Fibroblast of villous mesenchyme (primary cell): ENCODE results near the gene CAMK2N1. TPM values are rescaled to one million over a fixed set of nuclear protein-coding genes. Genes with fewer than 3 reads are reported as not detected.
A peak's percentile ranks its signal among the peaks of the same experiment; 100 is the strongest.

ENCODE experiments used
- DNase-seq: peaks from one replicate; pipeline ENCODE4 v3.0.0-alpha.2; 2010; ENCODE audit warnings: low read depth
- H3K4me3 ChIP-seq: 2 replicates; pipeline ENCODE4 v1.5.1; 2011; ENCODE audit warnings: low read depth, mild to moderate bottlenecking, low read length
- total RNA-seq: library from RNA; depleted of rRNA; stranded (reverse); fragments of >200 nt; gene quantifications from 2 replicates; pipeline ENCODE4 v1.2.3, GENCODE V29; 2012
- TF ChIP-seq, protein P1 (sequence below): IDR thresholded peaks from 2 replicates; pipeline ENCODE4 v1.5.1; 2012; ENCODE audit warnings: low read depth, mild to moderate bottlenecking, low read length; ENCODE audit not compliant: insufficient read depth

The CAMK2N1 gene
- total RNA-seq, 1 donor, result 9.5 TPM

DNA sequence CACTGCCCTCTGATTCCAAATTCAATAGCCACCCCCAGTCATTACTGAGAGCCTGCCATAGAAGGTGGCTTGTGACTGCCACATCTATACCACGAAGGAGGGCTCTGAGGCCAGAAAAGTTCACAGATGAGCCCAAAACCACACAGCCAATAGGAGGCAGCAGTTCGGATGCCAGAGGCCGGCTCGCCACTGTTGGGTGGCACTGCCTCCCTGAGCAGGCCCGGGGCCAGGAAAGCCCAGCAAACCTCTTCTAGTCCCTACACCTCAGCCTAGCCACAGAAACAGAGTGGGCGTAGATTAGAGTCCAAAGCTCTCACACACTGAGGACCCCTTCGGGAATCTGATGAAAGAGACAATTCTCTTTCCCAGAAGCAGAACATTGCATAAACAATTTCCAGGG, 5.9 kb upstream of the CAMK2N1 start:
- no peak overlapping the region for H3K4me3 ChIP-seq

DNA sequence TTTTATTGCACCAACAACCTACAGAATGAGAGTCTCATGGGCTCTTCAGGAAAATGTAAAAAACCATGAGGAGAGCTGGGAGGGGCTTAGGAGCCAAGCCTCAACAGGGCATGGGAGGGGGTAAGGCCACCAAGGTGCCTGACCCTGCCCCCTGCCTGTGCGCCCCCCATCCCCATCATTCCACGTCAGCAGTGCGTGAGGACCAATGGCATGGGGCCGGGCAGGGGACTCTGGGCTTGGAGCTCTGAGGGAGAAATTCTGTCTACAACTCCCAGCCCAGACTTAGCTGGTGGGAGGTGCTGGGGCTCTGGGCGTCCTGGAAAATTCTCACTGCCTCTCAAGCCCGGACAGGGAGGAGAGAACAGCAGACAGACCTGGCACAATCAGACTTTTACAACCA, 5.2 kb upstream of the CAMK2N1 start:
- DNase-seq, result no peak
- TF ChIP-seq, protein P1, sequence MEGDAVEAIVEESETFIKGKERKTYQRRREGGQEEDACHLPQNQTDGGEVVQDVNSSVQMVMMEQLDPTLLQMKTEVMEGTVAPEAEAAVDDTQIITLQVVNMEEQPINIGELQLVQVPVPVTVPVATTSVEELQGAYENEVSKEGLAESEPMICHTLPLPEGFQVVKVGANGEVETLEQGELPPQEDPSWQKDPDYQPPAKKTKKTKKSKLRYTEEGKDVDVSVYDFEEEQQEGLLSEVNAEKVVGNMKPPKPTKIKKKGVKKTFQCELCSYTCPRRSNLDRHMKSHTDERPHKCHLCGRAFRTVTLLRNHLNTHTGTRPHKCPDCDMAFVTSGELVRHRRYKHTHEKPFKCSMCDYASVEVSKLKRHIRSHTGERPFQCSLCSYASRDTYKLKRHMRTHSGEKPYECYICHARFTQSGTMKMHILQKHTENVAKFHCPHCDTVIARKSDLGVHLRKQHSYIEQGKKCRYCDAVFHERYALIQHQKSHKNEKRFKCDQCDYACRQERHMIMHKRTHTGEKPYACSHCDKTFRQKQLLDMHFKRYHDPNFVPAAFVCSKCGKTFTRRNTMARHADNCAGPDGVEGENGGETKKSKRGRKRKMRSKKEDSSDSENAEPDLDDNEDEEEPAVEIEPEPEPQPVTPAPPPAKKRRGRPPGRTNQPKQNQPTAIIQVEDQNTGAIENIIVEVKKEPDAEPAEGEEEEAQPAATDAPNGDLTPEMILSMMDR, result no peak
- no peak overlapping the region for H3K4me3 ChIP-seq

More for the DNA sequence above, 5.9 kb upstream of the CAMK2N1 start:
- DNase-seq, result no peak
- TF ChIP-seq, protein P1, result no peak

DNA sequence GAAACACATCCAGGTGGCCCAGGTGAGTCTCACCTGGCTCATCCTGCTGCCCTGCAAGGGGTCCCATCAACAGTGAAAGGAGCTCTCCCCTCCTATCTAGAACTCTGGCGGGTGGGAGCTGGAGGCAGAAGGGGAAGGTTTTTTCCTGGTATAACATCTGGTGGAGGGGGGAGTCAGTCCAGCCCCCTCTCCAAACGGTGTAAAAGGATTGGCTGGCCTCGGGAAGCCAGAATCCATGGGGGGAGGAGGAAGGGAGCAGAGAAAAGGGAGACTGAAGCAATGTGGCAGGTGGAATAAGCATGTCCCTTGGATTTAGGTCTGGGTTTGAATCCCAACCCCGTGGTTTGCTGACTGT, 1.2 kb upstream of the CAMK2N1 start:
- no peak for DNase-seq
- TF ChIP-seq, protein P1, result no peak

DNA sequence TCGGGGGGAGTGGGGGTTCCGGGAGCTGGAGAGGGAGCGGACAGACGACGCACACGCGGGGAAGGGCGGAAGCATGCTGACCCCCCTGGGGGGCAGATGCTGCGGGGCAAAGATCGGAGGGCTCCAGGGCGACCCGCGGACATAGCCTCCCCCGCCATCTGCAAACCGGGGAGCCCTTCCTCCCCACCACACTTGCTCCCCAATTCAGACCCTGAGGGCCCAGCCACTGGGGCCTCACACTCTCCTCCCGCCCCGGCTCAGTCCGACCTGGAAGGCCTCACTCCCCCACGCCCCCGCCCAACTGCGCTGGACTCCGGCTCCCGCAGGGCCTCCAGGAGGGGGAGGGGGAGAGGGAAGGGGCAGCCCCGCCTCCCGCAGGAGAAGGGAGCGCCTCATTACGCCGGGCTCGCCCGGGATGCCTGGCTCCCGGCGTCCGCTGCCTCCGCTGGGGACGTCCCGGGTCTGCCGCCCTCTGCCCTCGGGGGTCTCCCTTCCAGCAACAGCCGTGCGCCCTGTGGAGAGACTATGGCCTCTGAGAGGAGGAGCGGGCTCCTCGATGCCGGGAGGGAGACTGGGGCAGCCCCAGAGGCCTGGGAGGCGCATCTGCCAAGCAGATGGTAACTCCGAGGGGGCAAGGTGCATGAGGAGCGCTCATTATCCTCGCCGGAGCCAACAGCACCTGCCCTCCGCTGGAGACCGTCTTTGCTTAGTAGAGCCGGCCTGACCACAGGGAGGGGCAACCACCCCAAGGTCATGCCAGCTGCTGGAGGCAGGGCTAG, 636 bp upstream of the CAMK2N1 start:
- peak overlapping the region; percentile 88 for H3K4me3 ChIP-seq
- TF ChIP-seq, protein P1, result no peak
- peak; percentile 75 for DNase-seq

More for the DNA sequence above, 1.2 kb upstream of the CAMK2N1 start:
- H3K4me3 ChIP-seq, result no peak overlapping the region

DNA sequence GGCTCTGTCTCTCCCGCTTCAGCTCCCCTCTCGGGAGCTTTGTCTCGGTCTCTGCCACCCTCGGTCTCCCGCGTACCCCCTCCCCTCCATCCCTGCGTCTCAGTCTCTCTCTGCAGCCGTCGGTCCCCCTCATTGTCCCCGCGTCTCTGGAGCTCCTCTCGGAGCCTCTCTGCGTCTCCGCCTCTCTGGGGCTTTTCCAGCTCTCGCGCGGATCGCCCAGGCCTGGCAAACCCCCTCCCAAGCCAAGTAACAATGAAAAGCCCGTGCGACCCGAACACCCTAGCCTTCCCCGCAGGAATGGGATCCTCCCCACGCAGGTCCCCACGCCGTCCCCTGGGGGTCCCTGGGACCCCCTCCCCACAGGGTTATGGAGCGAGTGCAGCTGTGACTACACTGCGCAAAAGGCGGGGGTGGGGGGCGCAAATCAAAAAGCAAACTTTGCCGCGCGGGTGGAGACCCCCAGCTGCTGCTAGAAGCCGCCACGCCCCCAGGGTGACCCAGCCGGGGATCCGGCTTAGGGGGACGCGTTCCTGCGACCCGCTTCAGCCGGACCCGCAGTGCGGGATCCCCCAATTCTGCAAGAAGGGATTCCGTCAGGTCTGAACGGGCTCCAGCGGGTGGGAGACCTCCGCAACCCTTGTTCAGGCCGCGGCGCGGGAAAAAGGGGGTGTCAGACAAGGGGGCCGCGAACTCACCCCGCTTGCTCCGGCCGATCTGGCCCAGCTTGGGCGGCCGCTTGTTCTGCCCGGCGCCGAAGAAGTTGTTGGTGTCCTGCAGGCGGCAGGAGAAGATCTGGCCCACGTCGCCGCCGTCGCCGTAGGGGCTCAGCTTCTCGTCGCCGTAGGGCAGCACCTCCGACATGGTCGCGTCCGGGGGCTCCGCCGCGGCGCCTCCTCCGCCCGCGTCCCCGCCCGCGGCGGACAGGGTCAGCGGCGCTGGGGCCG, 1.2 kb downstream of the CAMK2N1 start:
- peak overlapping the region; percentile 88 for H3K4me3 ChIP-seq
- peak; percentile 30 for DNase-seq
- TF ChIP-seq, protein P1, result no peak

DNA sequence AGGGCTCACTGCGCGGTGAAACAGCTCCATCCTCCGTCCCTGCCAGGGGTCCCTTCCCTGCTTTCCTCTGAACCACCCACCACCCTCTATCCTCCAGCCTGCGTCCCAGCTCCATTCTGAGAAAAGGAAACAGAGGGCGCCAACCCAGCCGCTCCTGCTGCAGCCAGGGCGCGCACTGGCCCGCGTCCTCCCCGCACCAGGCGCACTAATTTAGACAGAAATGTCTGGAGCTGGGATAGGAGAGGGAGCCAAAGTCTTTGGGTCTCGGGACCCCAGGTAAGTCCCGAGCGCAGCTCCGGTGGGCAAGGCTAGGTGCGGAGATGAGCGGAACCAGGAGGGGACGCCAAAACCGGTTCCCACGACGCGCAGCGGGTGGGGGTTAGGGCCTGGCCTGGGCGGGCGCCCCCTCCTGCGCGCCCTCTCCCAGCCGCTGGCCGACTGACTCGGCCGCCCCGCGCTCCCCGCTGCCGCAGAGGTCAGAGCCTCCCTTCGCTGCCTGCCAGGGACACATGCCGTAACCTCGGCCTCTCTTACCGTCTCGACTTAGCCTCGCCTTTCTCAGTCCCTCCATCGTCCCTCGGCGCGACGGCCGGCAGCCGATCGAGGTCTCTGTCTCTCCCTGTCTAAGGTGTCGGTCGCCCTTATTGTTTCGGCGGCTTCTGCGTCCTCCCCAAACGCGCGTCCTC, 2.0 kb downstream of the CAMK2N1 start:
- DNase-seq, result peak; percentile 55
- TF ChIP-seq, protein P1, result peak; percentile 23
- peak overlapping the region; percentile 88 for H3K4me3 ChIP-seq
